Calu3 (cell line): ENCODE data around the gene UVRAG. TPM values are rescaled to one million over a fixed set of nuclear protein-coding genes. Genes with fewer than 3 reads are reported as not detected.

Experiments
- BruUV-seq: library from RNA; stranded (reverse); fragments of 400-500 nt; replicated peaks from 2 replicates; lab custom pipeline; 2021; lab: Mats Ljungman, UMichigan
- CTCF ChIA-PET: fragments of 300-600 bp; sonication (Branson Sonifier 250); formaldehyde crosslinking; loops from one replicate; lab custom pipeline; 2022; ENCODE audit warnings: antibody characterized with exemption; lab: Charles Lee
- DNase-seq: peaks from one replicate; pipeline ENCODE4 v3.0.0; 2022
- H3K27ac Mint-ChIP-seq: one replicate; pipeline ENCODE4 v1.8.0; 2022; ENCODE audit warnings: mixed read lengths; ENCODE audit not compliant: unreplicated experiment
- H3K27me3 Mint-ChIP-seq: one replicate; pipeline ENCODE4 v1.8.0; 2022; ENCODE audit warnings: mixed read lengths; ENCODE audit not compliant: unreplicated experiment
- H3K36me3 Mint-ChIP-seq: one replicate; pipeline ENCODE4 v1.8.0; 2022; ENCODE audit warnings: mild to moderate bottlenecking, moderate library complexity, mixed read lengths; ENCODE audit not compliant: insufficient read depth, unreplicated experiment
- H3K4me1 Mint-ChIP-seq: one replicate; pipeline ENCODE4 v1.8.0; 2022; ENCODE audit warnings: mild to moderate bottlenecking, low read depth, mixed read lengths; ENCODE audit not compliant: unreplicated experiment
- H3K4me3 Mint-ChIP-seq: one replicate; pipeline ENCODE4 v1.8.0; 2022; ENCODE audit warnings: mild to moderate bottlenecking, low read depth, moderate library complexity, mixed read lengths; ENCODE audit not compliant: unreplicated experiment
- H3K9me3 Mint-ChIP-seq: one replicate; pipeline ENCODE4 v1.8.0; 2022; ENCODE audit warnings: low read depth, mixed read lengths; ENCODE audit not compliant: unreplicated experiment
- intact Hi-C: fragments of 100-400 bp; cut with micrococcal nuclease; formaldehyde crosslinking; loops from one replicate; pipeline ENCODE4 v1.10.0; 2022; ENCODE audit not compliant: unreplicated experiment
- total RNA-seq: library from RNA; stranded (reverse); gene quantifications from 2 replicates; pipeline ENCODE4 v1.2.3, GENCODE V29; 2022
- TF ChIP-seq, protein P1 (sequence below): fragments of 200-600 bp; IDR thresholded peaks from one replicate; pipeline ENCODE4 v1.8.0; 2022; ENCODE audit warnings: antibody characterized with exemption; ENCODE audit not compliant: unreplicated experiment

UVRAG gene
- total RNA-seq, 1 experiment from 2014 or later: 18.5 TPM

DNA sequence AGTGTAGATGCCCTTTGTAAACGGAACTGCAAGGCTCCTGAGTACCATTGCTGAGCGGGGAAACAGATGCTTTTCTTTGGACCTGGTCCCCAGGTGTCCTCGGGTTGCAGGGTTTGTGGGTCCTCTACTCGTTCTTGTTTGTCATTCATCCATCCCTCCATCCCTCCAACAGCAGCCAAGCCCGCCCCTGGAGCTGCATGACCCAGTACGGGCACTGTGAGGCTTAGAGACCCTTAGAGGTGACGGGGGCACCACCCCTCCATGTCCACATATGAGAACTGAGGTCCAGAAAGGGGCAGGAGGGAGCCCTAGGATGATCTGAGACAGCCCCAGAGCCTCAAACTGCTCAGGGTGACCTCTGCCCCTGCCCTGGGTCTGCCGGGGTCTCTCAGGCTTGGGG, 345.8 kb downstream of the UVRAG start:
- TF ChIP-seq, protein P1, sequence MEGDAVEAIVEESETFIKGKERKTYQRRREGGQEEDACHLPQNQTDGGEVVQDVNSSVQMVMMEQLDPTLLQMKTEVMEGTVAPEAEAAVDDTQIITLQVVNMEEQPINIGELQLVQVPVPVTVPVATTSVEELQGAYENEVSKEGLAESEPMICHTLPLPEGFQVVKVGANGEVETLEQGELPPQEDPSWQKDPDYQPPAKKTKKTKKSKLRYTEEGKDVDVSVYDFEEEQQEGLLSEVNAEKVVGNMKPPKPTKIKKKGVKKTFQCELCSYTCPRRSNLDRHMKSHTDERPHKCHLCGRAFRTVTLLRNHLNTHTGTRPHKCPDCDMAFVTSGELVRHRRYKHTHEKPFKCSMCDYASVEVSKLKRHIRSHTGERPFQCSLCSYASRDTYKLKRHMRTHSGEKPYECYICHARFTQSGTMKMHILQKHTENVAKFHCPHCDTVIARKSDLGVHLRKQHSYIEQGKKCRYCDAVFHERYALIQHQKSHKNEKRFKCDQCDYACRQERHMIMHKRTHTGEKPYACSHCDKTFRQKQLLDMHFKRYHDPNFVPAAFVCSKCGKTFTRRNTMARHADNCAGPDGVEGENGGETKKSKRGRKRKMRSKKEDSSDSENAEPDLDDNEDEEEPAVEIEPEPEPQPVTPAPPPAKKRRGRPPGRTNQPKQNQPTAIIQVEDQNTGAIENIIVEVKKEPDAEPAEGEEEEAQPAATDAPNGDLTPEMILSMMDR: no peak
- CTCF ChIA-PET: interaction anchor here (0.6 kb wide), 1 partner anchor 1010 kb away, joined by 4 read pairs; no protein-coding TSS in a partner anchor
- Mint-ChIP-seq H3K9me3 (no peaks in the 10 kb centered on the region), H3K27ac (no peak overlapping the region), H3K4me1 (no peaks in the 10 kb centered on the region), H3K4me3 (no peak overlapping the region), H3K27me3 (peaks cover 73% of the 10 kb centered on the region), H3K36me3 (no peaks in the 10 kb centered on the region)
- intact Hi-C loops: no loop called here
- no peak for DNase-seq
- no TSS peak for BruUV-seq

DNA sequence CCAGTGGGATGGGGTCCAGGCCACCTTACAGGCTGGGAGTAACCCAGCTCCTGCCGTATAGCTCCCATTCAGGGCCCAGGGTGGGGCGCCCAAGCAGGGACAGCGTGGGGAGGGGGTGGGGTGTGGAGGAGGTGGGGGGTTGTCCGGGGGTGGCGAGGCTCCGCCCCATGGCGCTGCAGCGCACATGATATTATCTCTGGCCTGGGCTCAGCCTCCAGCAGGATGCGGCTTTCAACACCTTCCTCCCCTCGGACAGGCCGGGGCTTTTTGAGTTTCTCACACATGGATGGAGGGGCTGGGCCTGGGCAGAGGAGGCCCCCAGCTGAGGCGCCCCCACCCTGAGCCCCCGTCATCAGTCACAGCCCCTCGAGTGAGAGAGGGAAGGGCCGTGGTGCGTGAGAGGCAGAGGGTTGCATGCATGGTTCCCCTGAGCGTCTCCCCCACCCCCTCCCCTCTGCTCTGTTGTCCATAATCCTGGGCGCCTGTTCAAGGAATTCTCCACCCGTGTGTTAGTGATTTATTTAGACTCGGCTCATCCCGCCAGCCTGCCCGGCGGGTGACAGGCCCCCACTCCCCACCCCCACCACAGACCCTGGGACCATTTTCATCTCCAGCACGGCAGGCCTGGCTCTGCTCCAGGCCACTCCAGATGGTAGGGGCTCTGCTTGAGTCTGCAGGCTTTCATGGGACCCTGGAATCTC, 346.4 kb downstream of the UVRAG start:
- CTCF ChIA-PET: interaction anchor here (0.6 kb wide), 1 partner anchor 1010 kb away, joined by 4 read pairs; no protein-coding TSS in a partner anchor
- H3K4me3 Mint-ChIP-seq: no peak overlapping the region

DNA sequence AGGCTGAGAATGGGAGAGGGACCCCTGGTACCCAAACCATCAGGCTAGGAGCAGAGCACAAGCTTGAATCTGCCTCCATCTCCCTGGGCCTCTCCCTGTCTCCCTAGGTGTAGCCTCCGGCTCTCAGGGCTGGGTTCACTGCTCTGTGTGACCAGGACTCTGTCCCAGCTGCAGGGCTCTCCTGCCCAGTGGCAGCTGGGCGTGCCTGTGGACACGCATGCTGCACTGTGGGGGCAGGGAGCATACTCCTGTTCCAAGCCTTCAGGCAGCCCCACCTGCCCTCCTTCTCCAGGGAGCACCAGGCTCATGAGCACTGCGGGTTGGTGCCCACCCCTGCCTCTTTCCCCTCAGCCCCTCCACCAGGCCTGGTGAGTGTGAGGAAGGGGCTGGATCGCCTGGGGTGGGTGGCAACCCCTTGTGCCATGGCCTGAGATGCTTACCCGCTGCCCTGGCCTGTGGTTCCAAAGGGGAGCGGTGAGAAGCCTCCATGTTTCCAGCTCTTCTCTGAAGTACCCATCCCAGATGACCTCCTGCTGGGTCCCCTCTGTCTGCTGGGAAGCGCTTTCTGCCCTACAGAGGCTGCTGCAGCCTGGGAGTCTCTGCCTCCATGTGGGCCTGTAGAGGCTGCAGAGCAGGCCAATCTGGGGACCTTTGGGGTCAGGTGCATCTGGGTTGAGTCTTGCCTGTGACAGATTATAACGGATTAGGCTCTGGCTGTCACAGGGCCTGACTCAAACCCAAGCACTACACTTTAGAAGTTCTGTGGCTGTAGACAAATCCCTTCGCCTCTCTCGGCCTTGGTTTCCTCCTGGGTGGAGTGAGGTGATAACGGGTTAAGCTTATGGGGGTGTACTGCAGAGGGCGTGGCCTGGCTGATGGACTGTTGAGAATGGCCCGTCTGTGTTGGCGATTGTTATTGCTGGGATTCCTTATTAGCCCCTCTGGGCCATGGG, 347.6 kb downstream of the UVRAG start:
- CTCF ChIA-PET: no interaction called here
- Mint-ChIP-seq H3K4me3 (no peak overlapping the region), H3K4me1 (no peaks in the 10 kb centered on the region), H3K36me3 (no peaks in the 10 kb centered on the region), H3K27me3 (peaks cover 71% of the 10 kb centered on the region), H3K9me3 (no peaks in the 10 kb centered on the region), H3K27ac (no peak overlapping the region)
- intact Hi-C loops: no loop called here
- TF ChIP-seq, protein P1: no peak
- DNase-seq: no peak
- no TSS peak for BruUV-seq

More for the DNA sequence above, 346.4 kb downstream of the UVRAG start:
- Mint-ChIP-seq H3K27me3 (peaks cover 71% of the 10 kb centered on the region), H3K27ac (no peak overlapping the region), H3K4me1 (no peaks in the 10 kb centered on the region), H3K36me3 (no peaks in the 10 kb centered on the region), H3K9me3 (no peaks in the 10 kb centered on the region)
- TF ChIP-seq, protein P1: no peak
- intact Hi-C loops: no loop called here
- DNase-seq: no peak
- no TSS peak for BruUV-seq

DNA sequence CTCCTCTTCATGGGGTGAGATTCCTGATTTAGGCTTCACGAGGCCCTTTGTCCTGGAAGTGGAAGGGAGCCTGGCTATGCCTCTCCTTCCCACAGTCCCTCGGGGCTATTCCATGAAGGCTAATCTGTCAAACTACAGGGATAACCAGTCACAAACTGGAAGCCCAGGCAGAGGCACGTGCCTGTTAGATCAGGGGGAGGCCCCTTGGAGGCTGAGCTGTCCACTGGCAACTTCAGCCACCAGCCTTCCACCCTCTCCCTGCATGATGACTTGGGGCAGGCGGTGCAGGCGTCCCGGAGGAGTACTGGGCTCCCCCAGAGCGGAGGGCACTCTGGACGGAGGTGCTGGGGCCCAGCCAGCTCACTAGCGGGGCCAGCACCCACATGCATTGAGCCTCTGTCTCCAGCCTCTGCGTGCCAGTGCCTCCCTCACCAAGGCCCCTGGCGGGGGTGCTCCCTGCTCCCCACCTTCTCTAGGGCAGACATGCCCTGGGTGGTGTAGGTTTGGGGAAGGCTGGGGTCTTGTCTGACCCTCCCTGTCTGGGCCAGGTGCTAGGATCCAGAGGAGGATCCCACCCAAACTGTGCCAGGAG, 348.4 kb downstream of the UVRAG start:
- Mint-ChIP-seq H3K4me1 (no peaks in the 10 kb centered on the region), H3K9me3 (no peaks in the 10 kb centered on the region), H3K27me3 (peaks cover 71% of the 10 kb centered on the region), H3K27ac (no peak overlapping the region), H3K4me3 (no peak overlapping the region), H3K36me3 (no peaks in the 10 kb centered on the region)
- CTCF ChIA-PET: no interaction called here
- intact Hi-C loops: no loop called here
- BruUV-seq: no TSS peak
- no peak for DNase-seq
- TF ChIP-seq, protein P1: no peak
